ENCODE data around the gene XRCC4. TPM values are rescaled to one million over a fixed set of nuclear protein-coding genes. Genes with fewer than 3 reads are reported as not detected.
"Not testable (repeated sequence)": the region's sequence is repeated elsewhere in the genome, so short reads cannot be mapped to it uniquely, and the experiment has no call there.

Gene XRCC4
- total RNA-seq, 3 donors from 2014 or later: 7.6 to 8.8 (median 8.7) TPM

DNA sequence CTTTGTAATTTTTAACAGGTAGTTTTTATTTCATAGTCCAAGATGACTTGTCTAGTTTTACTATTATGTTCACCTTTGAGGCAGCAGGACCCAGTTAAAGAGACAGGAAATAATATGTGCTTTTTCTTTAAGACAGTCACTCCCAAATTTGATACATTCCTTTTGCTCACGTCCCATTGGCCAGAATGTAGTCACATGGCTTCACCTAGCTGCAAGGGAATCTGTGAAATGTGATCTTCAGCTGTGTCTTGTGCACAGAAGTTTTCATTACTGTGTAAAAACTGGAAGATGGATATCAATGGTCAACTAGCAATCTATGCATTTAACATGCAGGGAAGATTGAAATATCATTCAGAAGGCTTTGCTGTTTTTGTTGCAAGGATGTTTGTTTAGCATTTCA lies 41.1 kb downstream of the XRCC4 start:
- Mint-ChIP-seq H3K27me3 (ENCODE audit: low read depth) (no peaks in the 10 kb centered on the region), H3K4me1 (ENCODE audit: low read depth) (no peaks in the 10 kb centered on the region), H3K4me3 (no peak overlapping the region), H3K36me3 (ENCODE audit: insufficient read depth) (peaks cover 12% of the 10 kb centered on the region), H3K9me3 (peaks cover 9% of the 10 kb centered on the region)
- ATAC-seq (no peak), DNase-seq (no peak)

DNA sequence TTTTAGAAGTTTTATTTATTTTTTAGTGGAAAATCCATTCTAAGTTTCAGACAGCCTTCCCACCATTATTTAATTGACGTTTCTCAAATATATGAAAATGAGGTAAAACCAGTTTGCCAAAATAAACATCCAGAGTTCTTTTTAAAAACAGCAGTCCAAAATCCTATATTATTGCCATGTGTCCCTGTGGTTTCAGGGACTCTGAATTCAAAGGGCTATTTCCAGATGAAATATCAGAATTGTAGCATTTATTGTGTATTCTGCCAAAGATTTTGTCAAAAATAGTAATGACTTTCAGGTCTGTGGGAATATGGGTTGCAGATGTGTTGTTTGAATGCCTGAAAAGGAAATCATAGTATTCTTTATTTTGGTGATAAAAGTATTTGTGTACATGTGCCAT lies 41.6 kb downstream of the XRCC4 start:
- Mint-ChIP-seq H3K4me1 (ENCODE audit: low read depth) (no peaks in the 10 kb centered on the region), H3K4me3 (no peak overlapping the region), H3K9me3 (peaks cover 9% of the 10 kb centered on the region), H3K27me3 (ENCODE audit: low read depth) (no peaks in the 10 kb centered on the region), H3K36me3 (ENCODE audit: insufficient read depth) (peaks cover 12% of the 10 kb centered on the region)
- no peak for ATAC-seq
- DNase-seq: no peak

GRCh38 chr5:83124593-83124992 lies 47.2 kb downstream of the XRCC4 start:
- Mint-ChIP-seq H3K4me1 (ENCODE audit: low read depth) (no peaks in the 10 kb centered on the region), H3K9me3 (peaks cover 9% of the 10 kb centered on the region), H3K4me3 (no peak overlapping the region), H3K27me3 (ENCODE audit: low read depth) (no peaks in the 10 kb centered on the region), H3K36me3 (ENCODE audit: insufficient read depth) (peaks cover 11% of the 10 kb centered on the region)
- DNase-seq (no peak), ATAC-seq (no peak)

DNA sequence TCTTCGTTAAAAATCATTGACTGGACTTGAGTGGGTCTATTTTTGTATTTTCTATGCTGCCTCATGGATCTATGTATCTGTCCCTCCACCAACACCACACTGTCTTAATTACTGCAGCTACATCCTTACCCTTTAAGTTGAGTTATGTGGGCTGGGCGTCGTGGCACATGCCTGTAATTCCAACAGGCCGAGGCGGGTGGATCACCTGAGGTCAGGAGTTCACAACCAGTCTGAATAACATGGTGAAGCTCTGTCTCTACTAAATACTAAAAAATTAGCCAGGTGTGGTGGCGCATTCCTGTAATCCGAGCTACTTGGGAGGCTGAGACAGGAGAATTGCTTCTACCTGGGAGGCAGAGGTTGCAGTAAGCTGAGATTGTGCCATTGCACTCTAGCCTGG lies 48.2 kb downstream of the XRCC4 start:
- no peaks in the 10 kb centered on the region for H3K27me3 Mint-ChIP-seq (ENCODE audit: low read depth)
- H3K36me3 Mint-ChIP-seq (ENCODE audit: insufficient read depth): peaks cover 10% of the 10 kb centered on the region
- ATAC-seq (no peak), DNase-seq (no peak)
- H3K9me3 Mint-ChIP-seq: peaks cover 11% of the 10 kb centered on the region
- H3K4me1 Mint-ChIP-seq (ENCODE audit: low read depth): no peaks in the 10 kb centered on the region
- H3K4me3 Mint-ChIP-seq: no peak overlapping the region

DNA sequence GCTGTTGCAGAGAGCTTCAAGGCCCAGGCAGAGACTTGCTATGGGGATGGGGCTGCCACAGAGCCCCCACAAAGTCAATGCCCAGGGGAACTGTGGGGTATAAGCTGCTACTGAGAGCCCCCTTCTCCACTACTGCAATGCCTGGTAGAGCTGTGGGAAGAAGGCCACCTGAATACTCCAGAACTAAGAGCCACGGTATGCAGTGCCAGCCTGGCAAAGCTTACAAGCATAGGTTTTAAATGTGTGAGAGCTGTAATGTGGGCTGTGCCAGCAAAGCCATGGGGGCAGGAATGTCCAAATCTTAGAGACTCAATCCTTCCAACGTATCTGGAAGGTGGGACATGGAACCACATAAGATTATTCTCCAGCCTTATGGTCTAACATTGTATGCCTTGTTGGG lies 49.2 kb downstream of the XRCC4 start:
- ATAC-seq (no peak), DNase-seq (no peak)
- Mint-ChIP-seq H3K36me3 (ENCODE audit: insufficient read depth) (peaks cover 15% of the 10 kb centered on the region), H3K9me3 (peaks cover 18% of the 10 kb centered on the region), H3K4me3 (no peak overlapping the region), H3K27me3 (ENCODE audit: low read depth) (no peaks in the 10 kb centered on the region), H3K4me1 (ENCODE audit: low read depth) (no peaks in the 10 kb centered on the region)

DNA sequence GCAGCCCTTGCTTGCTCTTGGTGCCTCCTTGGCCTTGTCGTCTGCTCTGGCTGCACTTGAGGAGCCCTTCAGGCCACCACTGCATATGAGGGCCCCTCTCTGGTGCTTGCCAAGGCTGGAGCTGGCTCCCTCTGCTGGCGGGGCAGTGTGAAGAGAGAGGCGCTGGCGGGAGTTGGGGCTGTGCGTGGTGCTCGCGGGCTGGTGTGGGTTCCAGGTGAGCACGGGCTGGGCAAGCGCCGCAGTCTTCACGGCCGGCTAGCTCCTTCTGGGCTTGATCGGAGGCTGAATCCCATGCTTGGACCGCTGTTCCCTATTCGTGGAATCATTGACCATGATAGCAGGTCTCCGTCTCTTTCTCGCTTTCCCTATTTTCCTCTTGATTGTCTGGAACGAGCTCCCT lies 56.5 kb downstream of the XRCC4 start:
- Mint-ChIP-seq H3K4me1 (ENCODE audit: low read depth) (no peaks in the 10 kb centered on the region), H3K4me3 (no peak overlapping the region)

DNA sequence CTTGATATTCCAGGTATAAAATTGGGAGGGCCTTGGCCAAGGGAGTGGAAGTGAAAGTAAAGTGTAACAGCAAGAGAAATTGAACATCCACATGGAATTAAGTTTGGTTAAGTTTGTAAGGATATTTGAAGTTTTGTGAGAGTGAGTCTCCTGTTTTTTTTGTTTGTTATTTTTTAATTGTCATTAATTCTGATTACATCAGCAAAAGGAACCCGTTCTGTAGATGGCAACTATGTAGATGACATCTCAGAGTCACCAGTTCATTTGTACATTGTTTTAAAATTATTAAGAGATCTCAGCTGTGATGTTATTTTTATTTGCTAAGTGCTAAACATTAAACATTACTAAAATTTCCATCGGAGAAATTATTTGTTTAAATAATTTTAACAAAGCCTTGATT lies 65.2 kb downstream of the XRCC4 start:
- no peak for DNase-seq
- Mint-ChIP-seq H3K9me3 (no peaks in the 10 kb centered on the region), H3K27me3 (ENCODE audit: low read depth) (no peaks in the 10 kb centered on the region), H3K36me3 (ENCODE audit: insufficient read depth) (peaks cover 5% of the 10 kb centered on the region), H3K4me3 (no peak overlapping the region), H3K4me1 (ENCODE audit: low read depth) (peaks cover 3% of the 10 kb centered on the region)
- no peak for ATAC-seq

More for the DNA sequence above, 56.5 kb downstream of the XRCC4 start:
- H3K27me3 Mint-ChIP-seq (ENCODE audit: low read depth): no peaks in the 10 kb centered on the region
- H3K36me3 Mint-ChIP-seq (ENCODE audit: insufficient read depth): peaks cover 28% of the 10 kb centered on the region
- no peak for DNase-seq
- peaks cover 21% of the 10 kb centered on the region for H3K9me3 Mint-ChIP-seq
- ATAC-seq: no peak

GRCh38 chr5:83145241-83145640 lies 67.9 kb downstream of the XRCC4 start:
- Mint-ChIP-seq H3K27me3 (ENCODE audit: low read depth) (no peaks in the 10 kb centered on the region), H3K4me3 (no peak overlapping the region), H3K36me3 (ENCODE audit: insufficient read depth) (peaks cover 5% of the 10 kb centered on the region), H3K9me3 (no peaks in the 10 kb centered on the region), H3K4me1 (ENCODE audit: low read depth) (peaks cover 3% of the 10 kb centered on the region)
- DNase-seq: no peak
- no peak for ATAC-seq

DNA sequence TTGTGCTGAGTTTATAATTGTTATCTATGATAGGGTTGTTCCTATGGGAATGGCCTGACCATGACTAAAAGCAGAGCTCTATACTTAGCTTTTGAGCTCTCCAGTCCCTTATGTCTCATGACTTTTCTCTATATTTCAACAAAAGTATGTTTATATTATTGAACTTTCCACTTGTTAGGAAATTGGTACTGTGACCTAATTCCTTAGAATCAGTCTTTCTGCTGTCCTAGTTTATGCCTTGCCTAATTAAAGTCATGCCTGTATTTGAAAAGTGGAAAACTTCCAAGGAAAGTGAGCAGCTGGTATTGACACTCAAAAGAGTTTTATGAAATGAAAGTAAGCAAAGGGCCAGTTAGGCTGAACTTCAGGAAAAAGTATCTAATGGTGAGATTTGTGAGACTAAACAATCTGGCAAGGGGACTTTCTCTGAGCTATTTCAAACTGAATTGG lies 68.6 kb downstream of the XRCC4 start:
- no peak for ATAC-seq
- DNase-seq: no peak
- H3K4me3 Mint-ChIP-seq: no peak overlapping the region
- H3K4me1 Mint-ChIP-seq (ENCODE audit: low read depth): peaks cover 3% of the 10 kb centered on the region
- H3K27me3 Mint-ChIP-seq (ENCODE audit: low read depth): no peaks in the 10 kb centered on the region
- H3K36me3 Mint-ChIP-seq (ENCODE audit: insufficient read depth): peaks cover 5% of the 10 kb centered on the region
- no peaks in the 10 kb centered on the region for H3K9me3 Mint-ChIP-seq

DNA sequence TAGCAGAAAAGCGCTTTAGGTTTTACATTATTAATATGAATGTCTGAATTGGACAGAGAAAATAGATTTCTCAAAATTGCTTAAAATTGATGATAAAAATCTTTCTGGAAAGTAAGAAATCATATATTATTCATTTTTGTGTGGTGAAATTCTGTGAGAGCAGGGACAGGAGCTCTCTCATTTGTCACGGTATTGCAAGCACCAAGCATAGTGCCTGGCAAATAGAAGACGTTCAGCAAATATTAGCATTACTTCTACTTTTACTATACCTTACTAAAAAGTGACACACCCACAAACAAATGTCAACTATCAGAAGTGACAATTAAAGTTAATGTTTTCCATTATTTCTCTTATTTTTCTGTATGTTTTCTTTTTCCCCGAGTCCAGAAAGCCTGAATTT lies 69.1 kb downstream of the XRCC4 start:
- Mint-ChIP-seq H3K4me1 (ENCODE audit: low read depth) (peaks cover 3% of the 10 kb centered on the region), H3K9me3 (no peaks in the 10 kb centered on the region), H3K36me3 (ENCODE audit: insufficient read depth) (peaks cover 5% of the 10 kb centered on the region), H3K27me3 (ENCODE audit: low read depth) (no peaks in the 10 kb centered on the region), H3K4me3 (no peak overlapping the region)
- DNase-seq (no peak), ATAC-seq (no peak)

DNA sequence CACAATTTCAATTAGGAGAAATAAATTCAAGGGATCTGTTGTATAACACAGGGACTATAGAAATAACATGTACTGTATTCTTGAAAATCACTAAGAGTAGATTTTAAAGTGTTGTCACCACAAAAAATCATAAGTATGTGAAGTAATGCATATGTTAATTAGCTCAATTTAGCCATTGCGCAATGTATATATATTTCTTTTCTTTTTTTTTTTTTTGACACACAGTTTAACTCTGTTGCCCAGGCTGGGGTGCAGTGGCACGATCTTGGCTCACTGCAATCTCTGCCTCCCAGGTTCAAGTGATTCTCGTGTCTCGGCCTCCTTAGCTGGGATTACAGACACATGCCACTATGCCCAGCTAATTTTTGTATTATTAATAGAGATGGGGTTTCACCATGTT lies 70.2 kb downstream of the XRCC4 start:
- H3K4me1 Mint-ChIP-seq (ENCODE audit: low read depth): no peaks in the 10 kb centered on the region
- H3K36me3 Mint-ChIP-seq (ENCODE audit: insufficient read depth): peaks cover 2% of the 10 kb centered on the region
- no peaks in the 10 kb centered on the region for H3K27me3 Mint-ChIP-seq (ENCODE audit: low read depth)
- H3K4me3 Mint-ChIP-seq: no peak overlapping the region
- DNase-seq: no peak
- no peaks in the 10 kb centered on the region for H3K9me3 Mint-ChIP-seq
- no peak for ATAC-seq

DNA sequence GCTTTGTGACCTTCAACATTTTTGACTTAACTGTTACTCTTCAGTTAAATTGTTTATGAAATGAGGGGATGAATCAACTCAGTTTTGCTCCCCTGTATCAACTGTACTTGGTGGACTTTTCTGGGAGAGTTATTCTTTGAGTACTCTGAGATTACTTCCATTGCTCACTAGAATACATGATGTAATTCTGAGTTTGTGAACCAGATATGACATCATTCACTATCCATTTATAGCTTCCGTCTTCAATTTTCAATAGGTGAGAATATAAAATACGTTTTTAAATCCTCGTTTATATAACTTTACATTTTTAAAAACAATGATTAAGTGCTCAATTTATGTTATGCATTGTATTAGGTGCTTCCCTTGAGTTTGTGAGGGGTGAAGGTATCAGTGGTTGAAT lies 71.0 kb downstream of the XRCC4 start:
- Mint-ChIP-seq H3K4me1 (ENCODE audit: low read depth) (peaks cover 2% of the 10 kb centered on the region), H3K27me3 (ENCODE audit: low read depth) (no peaks in the 10 kb centered on the region), H3K36me3 (ENCODE audit: insufficient read depth) (peaks cover 2% of the 10 kb centered on the region), H3K9me3 (no peaks in the 10 kb centered on the region), H3K4me3 (no peak overlapping the region)
- ATAC-seq (no peak), DNase-seq (no peak)

DNA sequence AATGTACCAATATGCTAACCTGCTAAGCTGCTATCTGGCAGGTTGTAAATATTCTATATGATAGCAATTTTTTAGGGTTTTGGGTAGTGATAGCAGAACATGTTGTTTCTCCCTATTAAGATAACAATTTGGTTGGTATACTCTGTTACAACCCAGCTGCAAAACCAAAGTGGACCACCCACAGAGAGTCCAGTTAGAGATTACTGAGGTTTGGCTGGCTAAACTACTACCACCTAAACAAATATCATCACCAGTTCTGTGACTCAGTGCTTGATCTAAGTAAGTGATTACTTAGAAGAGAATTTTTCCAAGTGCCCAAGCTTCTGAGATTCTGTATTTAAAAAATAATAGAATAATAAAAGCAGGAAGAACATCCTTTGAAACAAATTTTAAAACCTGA lies 72.3 kb downstream of the XRCC4 start:
- Mint-ChIP-seq H3K36me3 (ENCODE audit: insufficient read depth) (no peaks in the 10 kb centered on the region), H3K4me3 (no peak overlapping the region), H3K4me1 (ENCODE audit: low read depth) (peaks cover 2% of the 10 kb centered on the region), H3K9me3 (no peaks in the 10 kb centered on the region), H3K27me3 (ENCODE audit: low read depth) (no peaks in the 10 kb centered on the region)
- ATAC-seq (no peak), DNase-seq (no peak)

- H3K27me3 Mint-ChIP-seq (ENCODE audit: low read depth): no peaks in the 10 kb centered on the region
- no peaks in the 10 kb centered on the region for H3K36me3 Mint-ChIP-seq (ENCODE audit: insufficient read depth)
- no peaks in the 10 kb centered on the region for H3K9me3 Mint-ChIP-seq
- ATAC-seq: no peak
- DNase-seq: no peak
- H3K4me1 Mint-ChIP-seq (ENCODE audit: low read depth): peaks cover 2% of the 10 kb centered on the region
- H3K4me3 Mint-ChIP-seq: no peak overlapping the region
Measured at GRCh38 chr5:83151821-83152220, 74.5 kb downstream of the XRCC4 start.

DNA sequence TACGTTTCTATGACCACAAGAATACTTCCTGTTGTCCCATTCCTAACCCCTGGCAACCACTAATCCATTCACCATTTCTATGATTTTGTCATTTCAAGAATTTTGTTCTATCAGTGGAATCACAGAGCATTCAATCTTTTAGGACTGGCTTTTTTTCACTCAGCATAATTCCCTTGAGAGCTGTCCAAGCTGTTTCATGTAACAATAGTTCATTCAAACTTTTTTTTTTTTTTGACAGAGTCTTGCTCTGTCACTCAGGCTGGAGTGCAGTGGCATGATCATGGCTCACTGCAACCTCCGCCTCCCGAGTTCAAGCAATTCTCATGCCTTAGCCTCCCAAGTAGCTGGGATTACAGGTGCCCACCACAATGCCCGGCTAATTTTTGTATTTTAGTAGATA lies 75.6 kb downstream of the XRCC4 start:
- not testable (repeated sequence) for ATAC-seq; DNase-seq; H3K4me1 Mint-ChIP-seq (ENCODE audit: low read depth); H3K27me3 Mint-ChIP-seq (ENCODE audit: low read depth); H3K9me3 Mint-ChIP-seq; H3K36me3 Mint-ChIP-seq (ENCODE audit: insufficient read depth); H3K4me3 Mint-ChIP-seq

GRCh38 chr5:83156001-83156400 lies 78.7 kb downstream of the XRCC4 start:
- no peak overlapping the region for H3K4me3 Mint-ChIP-seq
- DNase-seq: no peak
- no peaks in the 10 kb centered on the region for H3K36me3 Mint-ChIP-seq (ENCODE audit: insufficient read depth)
- peaks cover 2% of the 10 kb centered on the region for H3K4me1 Mint-ChIP-seq (ENCODE audit: low read depth)
- H3K9me3 Mint-ChIP-seq: no peaks in the 10 kb centered on the region
- ATAC-seq: no peak
- H3K27me3 Mint-ChIP-seq (ENCODE audit: low read depth): no peaks in the 10 kb centered on the region

Measured in activated T-cell treated with anti-CD3 and anti-CD28 coated beads, Interleukin-2, amount 50 U/mL, for 4 hours (primary cell).